Left cardiac atrium (tissue), 4 donors: Measurements from ENCODE around the gene GPR61. TPM values are rescaled to one million over a fixed set of nuclear protein-coding genes. Genes with fewer than 3 reads are reported as not detected.

ENCODE experiments used
- ATAC-seq, 2 donors: fragments of 200-7000 bp; cut with Tn5 transposase; one replicate each; pipeline ENCODE4 v1.9.1; 2020; ENCODE audit warnings: mild to moderate bottlenecking in 2 of 2, moderate library complexity in 2 of 2
- DNase-seq: peaks from one replicate; pipeline ENCODE4 v3.0.0-alpha.2; 2020
- intact Hi-C, 2 donors: fragments of 100-400 bp; cut with DNase I; formaldehyde crosslinking; loops; one replicate each; pipeline versions ENCODE4 v1.14.1 to v1.15.1; 2022 to 2023
- total RNA-seq, 2 donors: library from RNA; stranded (reverse); fragmentation: NEBNext Ultra II Directional; extraction: Animal tissue kit (Norgen Biotek cat#: 25700); gene quantifications; one replicate each; pipeline ENCODE4 v1.2.1, GENCODE V29; 2021
- donor health status: DM: no; HTN: yes; CAD: no.
- donor health status: DM: no; HTN: yes; CAD: no; lungs with severe emphysema.
- donor health status: DM: yes; HTN: yes; CAD: no.
- donor health status: Dilated cardiomyopathy.

The GPR61 gene
- total RNA-seq, 2 donors from 2014 or later: 0.55 TPM; not detected in 1

DNA sequence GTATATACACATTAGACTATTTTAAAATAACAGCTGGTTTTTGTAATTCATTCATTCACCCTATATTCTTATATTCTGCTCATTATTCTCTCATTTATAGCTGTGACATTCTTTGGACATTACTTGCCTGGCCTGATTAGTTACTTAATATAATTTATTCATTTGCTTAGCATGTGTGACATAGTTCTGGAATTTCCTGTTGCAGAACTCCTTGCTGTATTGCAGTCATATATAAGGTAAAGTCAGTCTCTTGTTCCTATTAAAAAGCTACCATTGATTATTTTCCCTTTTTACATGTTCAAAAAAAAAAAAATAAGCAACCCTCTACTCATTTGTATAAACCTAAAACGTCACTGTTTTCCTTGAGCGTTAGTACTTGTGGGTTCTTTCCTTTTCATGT is 55.9 kb downstream of the GPR61 start:
- intact Hi-C loops: no loop called here
- no peak for DNase-seq
- no peak for ATAC-seq

Other genes starting within 250 kb of the GPR61 start
- 100 to 1,000 TPM; 220 to 239 TPM for gene MYBPHL, start 232.9 kb upstream of the GPR61 start, total RNA-seq
- 100 to 1,000 TPM; 139 to 157 TPM for gene SORT1, start 142.0 kb upstream of the GPR61 start, total RNA-seq
- gene PSMA5, start 113.4 kb upstream of the GPR61 start, total RNA-seq: 10 to 100 TPM; 41.5 to 62.8 TPM
- 10 to 100 TPM; 12.3 to 15.4 TPM for gene SYPL2, start 73.3 kb upstream of the GPR61 start, total RNA-seq
- 1 to 10 TPM; 2.5 to 3.4 TPM for gene ATXN7L2, start 56.0 kb upstream of the GPR61 start, total RNA-seq
- 1 to 10 TPM; 5.8 to 5.9 TPM for gene CYB561D1, start 45.8 kb upstream of the GPR61 start, total RNA-seq
- 10 to 100 TPM in 1 of 2 donors, 1 to 10 TPM in 1; 9.3 to 12.6 TPM for gene AMIGO1, start 30.1 kb upstream of the GPR61 start, total RNA-seq
- gene GNAI3, start 8.7 kb downstream of the GPR61 start, total RNA-seq: 1 to 10 TPM; 3.4 to 4.6 TPM
- gene GNAT2, start 79.7 kb downstream of the GPR61 start, total RNA-seq: not detected
- gene AMPD2, start 80.0 kb downstream of the GPR61 start, total RNA-seq: 10 to 100 TPM; 13.1 to 25.8 TPM
- 10 to 100 TPM; 27.5 to 32.5 TPM for gene GSTM4, start 116.2 kb downstream of the GPR61 start, total RNA-seq
- 10 to 100 TPM; 36.7 to 44.4 TPM for gene GSTM2, start 128.2 kb downstream of the GPR61 start, total RNA-seq
- gene GSTM1, start 147.9 kb downstream of the GPR61 start, total RNA-seq: not detected
- gene GSTM5, start 172.4 kb downstream of the GPR61 start, total RNA-seq: 1 to 10 TPM; 3.0 to 6.9 TPM
- gene GSTM3, start 201.2 kb downstream of the GPR61 start, total RNA-seq: 10 to 100 TPM; 46.8 to 68.7 TPM
- gene EPS8L3, start 224.1 kb downstream of the GPR61 start, total RNA-seq: not detected